ENCODE data around the gene ELF5. TPM values are rescaled to one million over a fixed set of nuclear protein-coding genes. Genes with fewer than 3 reads are reported as not detected.

ELF5 gene
- total RNA-seq, 2 donors from 2014 or later: not detected

- Histone ChIP-seq H3K36me3 (no peaks in the 10 kb centered on the region), H3K27ac (no peak overlapping the region), H3K4me3 (no peak overlapping the region), H3K4me1 (no peaks in the 10 kb centered on the region), H3K27me3 (no peaks in the 10 kb centered on the region), H3K9me3 (no peaks in the 10 kb centered on the region)
- TF ChIP-seq CTCF (IDR thresholded peaks at IDR 0.05): no peak
- no peak for DNase-seq (ENCODE audit: low spot score)
Observed at GRCh38 chr11:34549271-34549670, 35.7 kb upstream of the ELF5 start.

GRCh38 chr11:34548278-34548677 lies 34.7 kb upstream of the ELF5 start:
- Histone ChIP-seq H3K4me1 (no peaks in the 10 kb centered on the region), H3K9me3 (no peaks in the 10 kb centered on the region), H3K4me3 (no peak overlapping the region), H3K27me3 (no peaks in the 10 kb centered on the region), H3K36me3 (no peaks in the 10 kb centered on the region), H3K27ac (no peak overlapping the region)
- no peak for TF ChIP-seq CTCF (IDR thresholded peaks at IDR 0.05)
- no peak for DNase-seq (ENCODE audit: low spot score)

GRCh38 chr11:34546511-34547209 lies 33.1 kb upstream of the ELF5 start:
- no peaks in the 10 kb centered on the region for H3K9me3 ChIP-seq
- no peaks in the 10 kb centered on the region for H3K27me3 ChIP-seq
- no peak overlapping the region for H3K27ac ChIP-seq
- no peaks in the 10 kb centered on the region for H3K36me3 ChIP-seq
- H3K4me1 ChIP-seq: no peaks in the 10 kb centered on the region
- DNase-seq (ENCODE audit: low spot score): no peak
- no peak overlapping the region for H3K4me3 ChIP-seq
- no peak for TF ChIP-seq CTCF (IDR thresholded peaks at IDR 0.05)

- H3K4me1 ChIP-seq: no peaks in the 10 kb centered on the region
Observed at GRCh38 chr11:34542089-34542488, 28.5 kb upstream of the ELF5 start.

GRCh38 chr11:34540870-34541269 lies 27.3 kb upstream of the ELF5 start:
- DNase-seq (ENCODE audit: low spot score): no peak
- no peaks in the 10 kb centered on the region for H3K36me3 ChIP-seq
- H3K27ac ChIP-seq: no peak overlapping the region
- H3K4me3 ChIP-seq: no peak overlapping the region
- no peak for TF ChIP-seq CTCF (IDR thresholded peaks at IDR 0.05)
- no peaks in the 10 kb centered on the region for H3K27me3 ChIP-seq
- H3K4me1 ChIP-seq: no peaks in the 10 kb centered on the region
- H3K9me3 ChIP-seq: no peaks in the 10 kb centered on the region

More at GRCh38 chr11:34542089-34542488, 28.5 kb upstream of the ELF5 start:
- no peak overlapping the region for H3K4me3 ChIP-seq
- no peak overlapping the region for H3K27ac ChIP-seq
- H3K36me3 ChIP-seq: no peaks in the 10 kb centered on the region
- no peak for TF ChIP-seq CTCF (IDR thresholded peaks at IDR 0.05)
- H3K27me3 ChIP-seq: no peaks in the 10 kb centered on the region
- DNase-seq (ENCODE audit: low spot score): no peak
- no peaks in the 10 kb centered on the region for H3K9me3 ChIP-seq

GRCh38 chr11:34537636-34538035 lies 24.0 kb upstream of the ELF5 start:
- no peaks in the 10 kb centered on the region for H3K4me1 ChIP-seq
- no peak overlapping the region for H3K27ac ChIP-seq
- H3K9me3 ChIP-seq: peaks cover 0 to 6% of the 10 kb centered on the region in 2 donors
- H3K27me3 ChIP-seq: no peaks in the 10 kb centered on the region
- DNase-seq (ENCODE audit: low spot score): no peak
- no peak for TF ChIP-seq CTCF (IDR thresholded peaks at IDR 0.05)
- H3K4me3 ChIP-seq: no peak overlapping the region
- H3K36me3 ChIP-seq: no peaks in the 10 kb centered on the region
